ENCODE measurements around the gene COL6A3. TPM values are rescaled to one million over a fixed set of nuclear protein-coding genes. Genes with fewer than 3 reads are reported as not detected.

COL6A3 gene
- total and polyA plus RNA-seq, 2 donors (not counting 1 experiment from before 2014, with no cell fraction given): 0.01 to 0.10 TPM

GRCh38 chr2:237418300-237418699 lies 4.3 kb upstream of the COL6A3 start:
- H3K27ac ChIP-seq (ENCODE audit: low read length in 2 of 2): no peak overlapping the region
- Mint-ChIP-seq H3K4me1 (peaks cover 2% of the 10 kb centered on the region), H3K9me3 (ENCODE audit: insufficient read depth) (no peaks in the 10 kb centered on the region), H3K27ac (no peak overlapping the region), H3K27me3 (peaks cover 45% of the 10 kb centered on the region), H3K4me3 (no peak overlapping the region)
- DNase-seq (no peak), ATAC-seq (ENCODE audit: low read depth) (no peak)
- no peak overlapping the region for H3K4me3 ChIP-seq (ENCODE audit: control extremely low read depth in 1 of 5, extremely low read depth in 1 of 5, insufficient read depth in 1 of 5, low read depth in 2 of 5, low read length in 4 of 5)
- H3K9ac ChIP-seq (ENCODE audit: low read length): no peak overlapping the region
- H3K4me1 ChIP-seq (ENCODE audit: control insufficient read depth in 2 of 2, insufficient read depth in 2 of 2, low read length in 2 of 2): peaks cover 0 to 7% of the 10 kb centered on the region in 2 donors
- H2AFZ ChIP-seq (ENCODE audit: insufficient read depth, low read depth, low read length, poor library complexity, severe bottlenecking): no peak overlapping the region
- ChIA-PET POLR2A (no interaction called here), CTCF (no interaction called here)
- H3K36me3 ChIP-seq (replicated peaks in 1 of 2; ENCODE audit: control extremely low read depth in 1 of 2, control insufficient read depth in 1 of 2, extremely low read depth in 1 of 2, insufficient read depth in 2 of 2, low read length in 1 of 2): no peaks in the 10 kb centered on the region
- H3K27me3 ChIP-seq (replicated peaks in 1 of 4; ENCODE audit: control extremely low read depth in 1 of 4, control insufficient read depth in 3 of 4, insufficient read depth in 4 of 4, low read length in 3 of 4): peaks cover 0 to 20% (median 8%) of the 10 kb centered on the region in 4 experiments
- intact Hi-C loops (cut with micrococcal nuclease): no loop called here
- peaks cover 0 to 2% (median 0%) of the 10 kb centered on the region in 3 donors for H3K9me3 ChIP-seq (ENCODE audit: control extremely low read depth in 1 of 3, control insufficient read depth in 2 of 3, insufficient read depth in 1 of 3, low read length in 2 of 3)
- H3K79me2 ChIP-seq (ENCODE audit: control insufficient read depth, insufficient read depth, low read length): no peaks in the 10 kb centered on the region
- WGBS (ENCODE audit: insufficient coverage): 92% methylated on average over 3 of the region's 3 CpGs
- TF ChIP-seq CTCF (IDR thresholded peaks at IDR 0.05) (no peak), EZH2 (IDR thresholded peaks at IDR 0.05; ENCODE audit: borderline replicate concordance, insufficient read depth, low read depth, low read length, poor library complexity, severe bottlenecking) (no peak)
- no peak overlapping the region for H3K4me2 ChIP-seq (replicated peaks; ENCODE audit: low read depth, low read length, poor library complexity, severe bottlenecking)
- H4K20me1 ChIP-seq (ENCODE audit: control insufficient read depth, insufficient read depth, low read length, poor library complexity, severe bottlenecking): no peaks in the 10 kb centered on the region

- WGBS (ENCODE audit: insufficient coverage): 91% methylated on average over 25 of the region's 25 CpGs
- Mint-ChIP-seq H3K4me1 (no peaks in the 10 kb centered on the region), H3K9me3 (ENCODE audit: insufficient read depth) (no peaks in the 10 kb centered on the region), H3K4me3 (no peak overlapping the region), H3K27ac (no peak overlapping the region), H3K27me3 (peaks cover 37% of the 10 kb centered on the region)
- ATAC-seq (ENCODE audit: low read depth) (no peak), DNase-seq (no peak)
- Histone ChIP-seq H3K4me3 (ENCODE audit: control extremely low read depth in 1 of 5, extremely low read depth in 1 of 5, insufficient read depth in 1 of 5, low read depth in 2 of 5, low read length in 4 of 5) (no peak overlapping the region), H3K4me2 (replicated peaks; ENCODE audit: low read depth, low read length, poor library complexity, severe bottlenecking) (no peak overlapping the region), H3K79me2 (ENCODE audit: control insufficient read depth, insufficient read depth, low read length) (no peaks in the 10 kb centered on the region), H3K9ac (ENCODE audit: low read length) (no peak overlapping the region), H3K4me1 (ENCODE audit: control insufficient read depth in 2 of 2, insufficient read depth in 2 of 2, low read length in 2 of 2) (no peaks in the 10 kb centered on the region), H3K27ac (ENCODE audit: low read length in 2 of 2) (no peak overlapping the region), H4K20me1 (ENCODE audit: control insufficient read depth, insufficient read depth, low read length, poor library complexity, severe bottlenecking) (no peaks in the 10 kb centered on the region), H3K36me3 (replicated peaks in 1 of 2; ENCODE audit: control extremely low read depth in 1 of 2, control insufficient read depth in 1 of 2, extremely low read depth in 1 of 2, insufficient read depth in 2 of 2, low read length in 1 of 2) (no peaks in the 10 kb centered on the region), H3K9me3 (ENCODE audit: control extremely low read depth in 1 of 3, control insufficient read depth in 2 of 3, insufficient read depth in 1 of 3, low read length in 2 of 3) (no peaks in the 10 kb centered on the region), H3K27me3 (replicated peaks in 1 of 4; ENCODE audit: control extremely low read depth in 1 of 4, control insufficient read depth in 3 of 4, insufficient read depth in 4 of 4, low read length in 3 of 4) (peaks cover 0 to 6% (median 3%) of the 10 kb centered on the region in 4 experiments), H2AFZ (ENCODE audit: insufficient read depth, low read depth, low read length, poor library complexity, severe bottlenecking) (no peak overlapping the region)
- ChIA-PET CTCF (no interaction called here), POLR2A (no interaction called here)
- intact Hi-C loops (cut with micrococcal nuclease): no loop called here
- TF ChIP-seq CTCF (IDR thresholded peaks at IDR 0.05): no peak
- TF ChIP-seq EZH2 (IDR thresholded peaks at IDR 0.05; ENCODE audit: borderline replicate concordance, insufficient read depth, low read depth, low read length, poor library complexity, severe bottlenecking): no peak
These were observed 782 bp downstream of the COL6A3 start for GRCh38 chr2:237412988-237413776.
